Stromal cell of bone marrow (primary cell): Measurements from ENCODE around the gene CSE1L.
A peak's percentile ranks its signal among the peaks of the same experiment; 100 is the strongest.
"Not testable (repeated sequence)": the region's sequence is repeated elsewhere in the genome, so short reads cannot be mapped to it uniquely, and the experiment has no call there.

ENCODE experiments used
- DNase-seq: peaks from one replicate; pipeline ENCODE4 v3.0.0-alpha.2; 2012; ENCODE audit warnings: low read depth

CSE1L gene, protein sequence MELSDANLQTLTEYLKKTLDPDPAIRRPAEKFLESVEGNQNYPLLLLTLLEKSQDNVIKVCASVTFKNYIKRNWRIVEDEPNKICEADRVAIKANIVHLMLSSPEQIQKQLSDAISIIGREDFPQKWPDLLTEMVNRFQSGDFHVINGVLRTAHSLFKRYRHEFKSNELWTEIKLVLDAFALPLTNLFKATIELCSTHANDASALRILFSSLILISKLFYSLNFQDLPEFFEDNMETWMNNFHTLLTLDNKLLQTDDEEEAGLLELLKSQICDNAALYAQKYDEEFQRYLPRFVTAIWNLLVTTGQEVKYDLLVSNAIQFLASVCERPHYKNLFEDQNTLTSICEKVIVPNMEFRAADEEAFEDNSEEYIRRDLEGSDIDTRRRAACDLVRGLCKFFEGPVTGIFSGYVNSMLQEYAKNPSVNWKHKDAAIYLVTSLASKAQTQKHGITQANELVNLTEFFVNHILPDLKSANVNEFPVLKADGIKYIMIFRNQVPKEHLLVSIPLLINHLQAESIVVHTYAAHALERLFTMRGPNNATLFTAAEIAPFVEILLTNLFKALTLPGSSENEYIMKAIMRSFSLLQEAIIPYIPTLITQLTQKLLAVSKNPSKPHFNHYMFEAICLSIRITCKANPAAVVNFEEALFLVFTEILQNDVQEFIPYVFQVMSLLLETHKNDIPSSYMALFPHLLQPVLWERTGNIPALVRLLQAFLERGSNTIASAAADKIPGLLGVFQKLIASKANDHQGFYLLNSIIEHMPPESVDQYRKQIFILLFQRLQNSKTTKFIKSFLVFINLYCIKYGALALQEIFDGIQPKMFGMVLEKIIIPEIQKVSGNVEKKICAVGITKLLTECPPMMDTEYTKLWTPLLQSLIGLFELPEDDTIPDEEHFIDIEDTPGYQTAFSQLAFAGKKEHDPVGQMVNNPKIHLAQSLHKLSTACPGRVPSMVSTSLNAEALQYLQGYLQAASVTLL

GRCh38 chr20:49046087-49046900 lies at the start of gene CSE1L:
Gene CSE1L, plus strand, starts transcription at chr20:49046312. Its CDS starts 12,152 bp downstream, at chr20:49058464.
- DNase-seq: peak; percentile 89

DNA sequence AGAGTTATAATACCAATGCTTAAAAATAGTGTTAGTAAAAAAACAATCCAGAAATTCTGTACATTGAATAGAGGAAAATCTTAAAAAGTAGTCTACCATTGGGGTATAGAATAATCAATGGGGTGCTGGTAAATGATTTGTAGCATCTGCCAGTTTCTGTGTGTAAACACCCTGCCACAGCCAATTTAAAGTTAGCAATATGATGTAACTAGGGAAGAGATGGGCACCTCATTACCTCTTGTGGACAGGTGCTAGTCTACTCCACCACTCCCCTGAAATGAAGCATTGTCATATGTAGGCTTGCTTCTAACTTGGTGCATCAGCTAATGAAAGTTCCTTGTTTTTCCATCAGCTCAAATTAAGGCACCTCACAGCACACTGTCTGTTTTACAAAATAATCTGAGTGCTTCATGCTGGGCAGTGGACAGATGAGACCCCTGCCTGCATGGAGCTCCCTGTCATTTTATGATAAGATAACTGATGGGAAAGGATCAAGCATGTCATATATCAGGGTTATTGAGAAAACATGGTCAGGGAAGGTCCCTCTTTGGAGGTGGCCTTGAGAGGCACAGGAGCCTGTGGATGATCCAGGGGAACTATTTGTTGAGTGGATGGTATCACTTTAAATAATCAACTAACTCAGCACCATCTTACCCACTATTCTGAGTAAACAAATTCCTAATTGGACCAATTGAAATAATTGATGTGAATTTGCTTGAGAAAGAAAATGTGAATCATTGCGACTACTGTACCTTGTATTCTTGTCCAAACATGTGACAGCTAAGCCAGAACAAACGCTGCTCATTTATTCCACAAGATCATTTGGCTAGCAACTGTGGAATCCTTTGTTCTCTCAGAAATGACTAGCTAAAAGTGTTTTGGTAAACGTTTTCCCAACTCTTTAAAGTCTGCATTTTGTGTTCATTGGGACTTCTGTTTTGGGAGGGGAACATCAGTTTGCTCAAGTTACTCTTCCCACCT lies 45.9 kb upstream of the CSE1L start:
- DNase-seq: peak; percentile 3

GRCh38 chr20:49001741-49002140 lies 44.4 kb upstream of the CSE1L start:
- DNase-seq: no peak

DNA sequence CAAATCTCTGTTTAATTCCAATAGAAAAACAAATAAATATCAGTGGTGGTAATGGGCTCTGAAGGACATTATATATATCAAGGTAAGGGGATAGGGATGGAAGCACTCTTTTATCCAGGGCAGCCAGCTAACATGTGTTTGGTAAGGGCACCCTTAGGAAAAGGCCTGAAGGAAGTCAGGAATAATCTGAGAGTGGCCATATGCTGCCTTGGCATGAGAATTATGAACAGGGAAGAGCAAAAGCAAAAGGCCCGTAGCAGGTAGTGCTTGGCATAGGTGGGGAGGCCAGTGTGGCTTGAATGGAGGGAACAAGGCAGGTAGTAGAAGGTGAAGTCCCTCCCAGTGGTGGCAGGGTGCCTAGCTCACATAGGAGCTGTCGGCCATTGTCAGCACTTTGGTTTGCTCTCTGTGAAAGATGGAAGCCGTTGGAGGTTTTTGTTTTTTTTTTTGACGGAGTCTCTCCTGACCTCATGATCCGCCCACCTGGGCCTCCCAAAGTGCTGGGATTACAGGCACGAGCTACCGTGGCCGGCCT lies 39.6 kb upstream of the CSE1L start:
- DNase-seq: no peak

DNA sequence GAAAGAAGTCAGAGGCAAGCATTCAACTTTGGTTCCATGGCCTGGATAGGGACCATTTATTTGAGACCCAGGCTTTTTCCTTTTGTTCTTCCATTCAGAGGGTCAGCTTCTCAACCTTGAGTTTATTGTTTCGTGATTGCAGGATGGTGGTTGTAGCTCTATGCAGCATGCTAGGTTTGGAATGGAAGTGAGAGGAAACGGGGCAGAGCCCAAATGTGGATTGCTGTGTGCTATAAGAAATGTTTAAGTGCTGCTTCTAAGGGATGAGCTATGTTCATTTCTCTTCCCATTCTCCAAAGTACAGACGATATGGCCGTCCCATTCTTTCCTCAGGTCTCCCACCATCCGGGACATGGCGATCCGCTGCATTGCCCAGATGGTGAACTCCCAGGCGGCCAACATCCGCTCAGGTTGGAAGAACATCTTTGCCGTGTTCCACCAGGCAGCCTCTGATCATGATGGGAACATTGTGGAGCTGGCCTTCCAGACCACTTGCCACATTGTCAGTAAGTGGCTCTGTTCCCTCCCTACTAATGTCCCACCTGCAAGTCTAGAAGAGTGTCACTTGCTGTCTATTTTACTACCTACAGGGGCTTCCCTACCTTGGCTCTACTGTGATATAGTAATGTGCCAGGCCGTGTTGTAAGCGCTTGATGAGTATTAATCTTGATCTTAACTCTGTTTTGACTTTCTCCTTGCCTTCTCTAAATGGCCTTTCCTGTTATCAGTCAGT lies 36.0 kb upstream of the CSE1L start:
- DNase-seq: no peak

DNA sequence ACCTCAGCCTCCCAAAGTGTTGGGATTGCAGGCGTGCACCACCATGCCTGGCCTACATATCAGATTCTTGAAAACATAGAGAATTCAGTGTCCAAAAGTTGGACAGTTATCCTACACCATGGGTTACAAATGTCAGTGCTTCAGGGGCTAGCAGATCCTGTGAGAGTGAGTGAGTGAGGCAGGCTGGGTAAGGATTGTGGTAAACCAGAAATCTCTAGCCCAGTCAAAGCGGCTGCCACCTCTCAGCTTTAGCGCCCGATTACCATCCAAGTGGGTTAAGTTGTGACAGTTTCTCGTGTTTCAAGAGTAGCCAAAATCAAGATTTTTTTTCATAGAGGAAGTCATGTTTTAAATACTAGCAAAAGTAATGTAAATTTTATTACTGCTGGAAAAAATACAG lies 21.9 kb upstream of the CSE1L start:
- no peak for DNase-seq

DNA sequence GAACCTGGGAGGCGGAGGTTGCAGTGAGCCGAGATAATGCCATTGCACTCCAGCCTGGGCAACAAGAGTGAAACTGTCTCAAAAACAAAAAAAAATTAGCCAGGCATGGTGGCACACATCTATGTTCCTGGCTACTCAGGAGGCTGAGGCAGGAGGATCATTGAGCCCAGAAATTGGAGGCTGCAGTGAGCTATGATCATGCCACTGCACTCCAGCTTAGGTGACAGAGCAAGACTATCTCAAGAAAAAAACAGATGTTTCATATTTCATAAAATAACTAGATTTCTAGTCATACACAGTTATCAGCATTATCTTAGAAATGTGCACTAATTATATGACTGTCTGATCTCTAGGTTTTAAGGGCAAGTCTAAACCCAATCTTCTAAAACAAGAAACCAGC lies 17.9 kb upstream of the CSE1L start:
- not testable (repeated sequence) for DNase-seq

DNA sequence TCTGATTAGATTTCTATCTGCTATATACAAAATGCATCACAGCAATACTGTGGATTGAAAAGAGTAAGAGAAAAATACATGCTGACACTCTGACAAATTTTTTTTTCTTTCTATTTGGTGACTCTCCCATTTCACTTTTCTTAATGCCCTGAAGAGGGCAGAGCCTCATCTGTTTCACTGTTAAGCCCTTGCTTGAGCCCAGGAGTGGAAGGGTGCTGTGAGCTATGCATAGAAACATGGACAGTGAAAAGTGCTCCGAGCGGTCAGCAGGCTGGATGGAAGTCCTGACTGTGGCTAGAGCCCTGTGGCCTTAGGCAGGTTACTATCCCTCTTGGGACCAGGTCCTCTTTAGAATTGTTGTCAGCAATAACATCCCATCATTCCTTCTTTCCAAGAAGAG lies 17.4 kb upstream of the CSE1L start:
- DNase-seq: no peak

DNA sequence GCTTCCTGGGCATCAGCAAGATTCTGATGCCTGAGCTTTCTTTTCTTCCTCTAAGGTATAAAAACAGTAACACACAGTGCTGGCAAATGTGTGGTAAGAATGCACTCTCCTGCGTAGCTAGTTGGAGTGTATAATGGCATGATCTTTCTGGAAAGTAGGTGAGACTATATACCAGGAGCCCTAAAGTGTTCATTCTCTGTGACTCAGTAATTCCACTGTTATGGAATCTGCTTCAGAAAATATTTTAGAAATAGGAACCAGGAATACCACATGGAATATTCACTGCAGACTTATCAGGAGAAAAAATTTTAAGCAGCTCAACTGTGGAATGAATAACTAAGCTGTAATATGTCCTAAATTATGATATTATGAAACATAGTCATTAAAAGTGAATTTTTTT lies 16.9 kb upstream of the CSE1L start:
- DNase-seq: no peak

DNA sequence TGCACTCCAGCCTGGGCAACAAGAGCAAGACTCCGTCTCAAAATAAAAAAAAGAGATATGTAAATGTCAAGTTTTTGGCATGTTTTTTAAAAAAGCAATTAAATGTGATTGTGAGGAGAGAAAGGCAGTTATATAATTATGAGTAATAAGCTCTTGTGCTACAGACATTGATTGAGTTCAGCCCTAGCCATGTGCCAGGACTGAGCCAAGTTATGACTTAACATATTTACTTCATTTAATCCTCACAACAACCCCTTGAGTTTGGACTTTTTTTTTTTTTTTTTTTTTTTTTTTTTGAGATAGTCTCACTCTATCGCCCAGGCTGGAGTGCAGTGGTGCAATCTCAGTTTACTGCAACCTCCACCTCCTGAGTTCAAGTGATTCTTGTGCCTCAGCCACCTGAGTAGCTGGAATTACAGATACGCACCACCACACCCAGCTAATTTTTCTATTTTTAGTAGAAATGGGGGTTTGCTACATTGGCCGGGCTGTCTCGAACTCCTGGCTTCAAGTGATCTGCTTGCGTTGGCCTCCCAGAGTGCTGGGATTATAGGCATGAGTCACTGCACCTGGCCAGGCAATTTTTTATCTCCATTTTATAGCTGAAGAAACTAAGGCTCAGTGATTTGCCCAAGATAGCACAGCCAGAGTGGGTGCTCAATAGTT lies 15.0 kb upstream of the CSE1L start:
- no peak for DNase-seq

DNA sequence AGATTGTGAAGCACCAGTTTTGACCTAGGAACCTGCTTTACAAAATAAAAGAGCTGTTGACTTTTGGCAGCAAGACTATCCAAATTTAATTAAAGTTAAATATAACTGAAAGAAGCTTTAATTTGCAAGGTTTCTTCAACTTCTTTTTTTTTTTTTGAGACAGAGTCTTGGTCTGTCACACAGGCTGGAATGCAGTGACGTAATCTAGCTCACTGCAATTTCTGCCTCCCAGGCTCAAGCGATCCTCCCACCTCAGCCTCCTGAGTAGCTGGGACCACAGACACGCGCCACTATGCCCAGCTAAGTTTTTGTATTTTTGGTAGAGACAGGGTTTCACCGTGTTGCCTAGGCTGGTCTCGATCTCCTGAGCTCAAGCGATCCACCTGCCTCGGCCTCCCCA lies 13.7 kb upstream of the CSE1L start:
- DNase-seq: no peak

DNA sequence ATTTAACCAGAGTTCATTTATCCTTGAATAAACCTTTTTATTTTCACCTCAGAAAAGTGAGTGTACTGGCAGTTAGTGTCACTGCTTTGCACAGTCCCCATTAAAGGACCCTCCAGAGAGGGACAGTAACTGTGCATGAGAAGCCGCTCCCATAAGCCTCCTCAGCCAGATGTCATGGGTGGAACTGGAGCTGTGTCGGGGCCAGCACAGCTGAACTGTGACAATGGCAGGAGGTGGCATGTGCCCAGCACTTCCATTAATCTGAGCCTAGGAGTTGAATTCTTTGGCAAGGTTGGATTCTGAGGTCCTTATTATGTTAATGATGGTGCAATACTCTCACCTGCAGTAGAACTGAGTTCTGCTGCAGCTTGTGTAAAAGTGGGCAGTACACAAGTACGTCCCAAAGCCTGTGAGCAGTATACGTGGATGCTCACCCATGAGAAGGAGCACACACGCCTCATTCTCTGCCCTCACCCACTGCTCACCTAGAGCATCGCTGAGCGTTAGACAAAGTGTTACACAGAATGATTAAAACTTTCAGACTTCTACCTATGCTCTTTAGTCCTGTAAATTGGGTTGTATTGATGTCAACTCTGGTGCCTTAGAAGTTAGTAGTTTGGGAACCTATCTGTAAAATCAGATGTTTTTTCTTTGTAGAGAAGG lies 11.9 kb upstream of the CSE1L start:
- DNase-seq: no peak

DNA sequence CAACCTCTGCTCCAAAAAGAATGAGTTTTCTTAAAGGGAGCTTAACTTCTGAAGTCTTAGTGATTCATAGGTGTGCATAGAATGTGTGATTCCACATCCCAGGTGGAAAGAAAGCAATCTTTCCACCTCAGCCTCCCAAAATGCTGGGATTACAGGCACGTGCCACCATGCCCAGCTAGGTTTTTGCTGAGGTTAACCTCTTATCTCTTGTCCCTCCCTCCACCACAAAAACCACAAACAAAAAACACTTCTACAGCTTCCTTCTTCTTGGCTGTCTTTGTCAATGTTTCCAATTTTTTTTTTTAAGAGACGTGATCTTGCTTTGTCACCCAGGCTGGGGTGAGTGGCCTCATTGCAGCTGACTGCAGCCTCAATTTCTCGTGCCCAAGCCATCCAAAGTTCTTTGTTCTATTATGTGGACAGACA lies 8.1 kb upstream of the CSE1L start:
- DNase-seq: no peak

DNA sequence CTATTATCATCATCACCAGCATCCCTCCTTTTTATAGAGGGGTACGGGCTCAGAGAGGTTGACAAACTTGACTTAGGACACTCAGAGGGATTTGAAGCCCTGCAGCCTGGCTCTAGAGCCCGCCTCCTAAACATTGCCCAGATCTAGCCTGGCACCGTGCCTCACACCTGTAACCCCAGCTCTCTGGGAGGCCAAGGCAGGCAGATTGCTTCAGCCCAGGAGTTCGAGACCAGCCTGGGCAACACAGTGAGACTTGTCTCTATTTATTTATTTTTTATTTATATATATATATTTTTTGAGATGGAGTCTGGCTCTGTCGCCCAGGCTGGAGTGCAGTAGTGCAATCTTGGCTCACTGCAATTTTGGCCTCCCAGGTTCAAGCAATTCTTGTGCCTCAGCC lies 6.3 kb upstream of the CSE1L start:
- DNase-seq: no peak

- no peak for DNase-seq
These were observed 3.1 kb upstream of the CSE1L start for GRCh38 chr20:49043000-49043399.

- no peak for DNase-seq
These were observed 549 bp upstream of the CSE1L start for GRCh38 chr20:49045440-49046086.

DNA sequence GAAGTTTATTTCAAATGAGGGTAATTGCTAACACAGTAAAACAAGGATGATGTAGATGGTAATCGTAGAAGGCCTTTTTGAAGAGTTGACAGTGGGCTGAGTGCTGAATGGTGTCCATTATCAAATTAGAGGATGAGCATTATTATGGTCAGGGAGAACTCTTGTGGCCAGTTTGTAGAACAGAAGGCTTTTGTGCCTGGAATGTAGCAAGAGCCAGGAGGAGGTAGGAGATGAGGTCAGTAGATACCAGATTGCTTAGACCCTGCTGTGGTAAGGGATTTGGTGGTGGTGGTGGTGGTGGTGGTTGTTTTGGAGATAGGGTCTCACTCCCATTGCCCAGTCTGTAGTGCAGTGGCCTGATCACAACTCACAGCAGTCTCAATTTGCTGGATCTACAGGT lies 6.2 kb downstream of the CSE1L start:
- DNase-seq: no peak

- DNase-seq: no peak
These were observed 8.0 kb downstream of the CSE1L start for GRCh38 chr20:49054056-49054643.
